WI38 (cell line): Measurements from ENCODE around the gene LELP1.
"Not testable (repeated sequence)": the region's sequence is repeated elsewhere in the genome, so short reads cannot be mapped to it uniquely, and the experiment has no call there.

Experiments
- H3K4me3 ChIP-seq: 2 replicates; pipeline ENCODE4 v1.5.1; 2011; ENCODE audit warnings: low read depth, mild to moderate bottlenecking, control low read depth, low read length
- CTCF ChIP-seq: IDR thresholded peaks from 2 replicates; pipeline ENCODE4 v1.5.1; 2012; ENCODE audit warnings: low read depth, mild to moderate bottlenecking, control low read depth, low read length

The LELP1 gene

GRCh38 chr1:153203130-153203529 is at the start of gene LELP1:
LELP1 (plus strand) TSS chr1:153203430; CDS start chr1:153204708, 1,278 bp downstream.
- no peak for TF ChIP-seq CTCF
- H3K4me3 ChIP-seq, result no peak within 1 kb of the TSS

GRCh38 chr1:153155541-153155940 is 47.7 kb upstream of the LELP1 start:
- no peak for TF ChIP-seq CTCF
- no peak overlapping the region for H3K4me3 ChIP-seq

GRCh38 chr1:153168686-153169085 is 34.5 kb upstream of the LELP1 start:
- TF ChIP-seq CTCF, result no peak
- no peak overlapping the region for H3K4me3 ChIP-seq

GRCh38 chr1:153174624-153175023 is 28.6 kb upstream of the LELP1 start:
- no peak for TF ChIP-seq CTCF
- H3K4me3 ChIP-seq, result no peak overlapping the region

- TF ChIP-seq CTCF, result no peak
- no peak overlapping the region for H3K4me3 ChIP-seq
Observed at GRCh38 chr1:153178922-153179321, 24.3 kb upstream of the LELP1 start.

GRCh38 chr1:153180556-153180955 is 22.7 kb upstream of the LELP1 start:
- no peak for TF ChIP-seq CTCF
- H3K4me3 ChIP-seq, result no peak overlapping the region

GRCh38 chr1:153188301-153188700 is 14.9 kb upstream of the LELP1 start:
- H3K4me3 ChIP-seq, result not testable (repeated sequence)

- no peak for TF ChIP-seq CTCF
- H3K4me3 ChIP-seq, result no peak overlapping the region
Observed at GRCh38 chr1:153190373-153190772, 12.9 kb upstream of the LELP1 start.
